A549 (cell line): ENCODE measurements around the gene PAK1. TPM values are rescaled to one million over a fixed set of nuclear protein-coding genes. Genes with fewer than 3 reads are reported as not detected.

ENCODE experiments used
- ATAC-seq, 2 experiments: fragments of 200-7000 bp in 1 of 2; fragments of >200 bp in 1 of 2; cut with Nextera tagmentation in 1 of 2; cut with Tn5 transposase in 1 of 2; 3 replicates each; pipeline versions ENCODE4 v1.8.0 to v1.9.1; 2018 to 2020; ENCODE audit warnings: mild to moderate bottlenecking in 1 of 2, moderate library complexity in 1 of 2
- CTCF ChIA-PET: fragments of 300-600 bp; sonication (Branson Sonifier 250); formaldehyde crosslinking; extraction: SDS; loops from one replicate; lab custom pipeline; 2021; ENCODE audit warnings: antibody characterized with exemption, inconsistent platforms; lab: Yijun Ruan, JAX
- POLR2A ChIA-PET: fragments of 350-600 bp; formaldehyde crosslinking; extraction: SDS; loops from one replicate; lab custom pipeline; 2021; ENCODE audit warnings: antibody characterized with exemption, inconsistent platforms; lab: Yijun Ruan, JAX
- DNase-seq, 2 experiments: peaks; one replicate each; pipeline versions ENCODE4 v3.0.0 to v3.0.0-alpha.2; 2011 to 2016; ENCODE audit warnings: low read depth in 1 of 2, low spot score in 1 of 2
- FAIRE-seq: peaks from 2 replicates; lab custom pipeline; 2011; peaks lifted over from hg19 to GRCh38; lab: Jason Lieb, UNC
- H3K27ac ChIP-seq, 2 experiments: fragments of >200 bp; sonication (Bioruptor Twin); formaldehyde crosslinking; 3 replicates each; pipeline ENCODE4 v1.5.1; 2016 to 2017
- H3K4me1 ChIP-seq: fragments of >200 bp; sonication (Bioruptor Twin); formaldehyde crosslinking; 3 replicates; pipeline ENCODE4 v1.6.1; 2016
- H3K4me2 ChIP-seq: fragments of >200 bp; sonication (Bioruptor Twin); formaldehyde crosslinking; 3 replicates; pipeline ENCODE4 v1.6.1; 2016
- H3K4me3 ChIP-seq: fragments of >200 bp; sonication (Bioruptor Twin); formaldehyde crosslinking; 3 replicates; pipeline ENCODE4 v1.5.1; 2016
- H3K9me3 ChIP-seq: fragments of >200 bp; sonication (Bioruptor Twin); formaldehyde crosslinking; 3 replicates; pipeline ENCODE4 v1.6.1; 2016
- BCL3 ChIP-seq: fragments of >200 bp; sonication (Bioruptor Twin); formaldehyde crosslinking; IDR thresholded peaks from 3 replicates; pipeline ENCODE4 v1.6.1; 2016
- BHLHE40 ChIP-seq: IDR thresholded peaks from 2 replicates; pipeline ENCODE4 v1.6.1; 2012; ENCODE audit warnings: low read depth, low read length, inconsistent platforms
- CHD4 ChIP-seq: fragments of 200-600 bp; sonication (generic); IDR thresholded peaks from 2 replicates; pipeline ENCODE4 v1.6.1; 2016; ENCODE audit warnings: antibody characterized with exemption, mild to moderate bottlenecking, borderline replicate concordance
- CTCF ChIP-seq: fragments of >200 bp; sonication (Bioruptor Twin); formaldehyde crosslinking; IDR thresholded peaks from 3 replicates; pipeline ENCODE4 v1.5.1; 2016
- ESRRA ChIP-seq: fragments of 150-350 bp; IDR thresholded peaks from 2 replicates; pipeline ENCODE4 v1.6.1; 2014; ENCODE audit warnings: mild to moderate bottlenecking, low read length, borderline replicate concordance
- FOSB ChIP-seq: fragments of 250-450 bp; sonication (Bioruptor Pico); IDR thresholded peaks from 2 replicates; pipeline ENCODE4 v1.5.0; 2020; ENCODE audit warnings: mild to moderate bottlenecking, moderate library complexity
- FOSL2 ChIP-seq, 2 experiments: fragments of 450-650 bp in 1 of 2; fragments of >200 bp in 1 of 2; sonication (Bioruptor Twin) in 1 of 2; formaldehyde crosslinking; IDR thresholded peaks; 2 replicates each; pipeline versions ENCODE4 v1.5.0 to v1.6.1; 2016 to 2020; ENCODE audit warnings: mild to moderate bottlenecking in 1 of 2, moderate library complexity in 1 of 2
- FOXS1 ChIP-seq: fragments of 250-450 bp; sonication (Bioruptor Pico); IDR thresholded peaks from 2 replicates; pipeline ENCODE4 v1.5.0; 2020; ENCODE audit warnings: mild to moderate bottlenecking, moderate library complexity
- HOXB13 ChIP-seq: fragments of 250-450 bp; sonication (Bioruptor Pico); IDR thresholded peaks from 2 replicates; pipeline ENCODE4 v1.5.0; 2020; ENCODE audit warnings: low read depth, mild to moderate bottlenecking, moderate library complexity
- JUNB ChIP-seq: fragments of >200 bp; sonication (Bioruptor Twin); formaldehyde crosslinking; IDR thresholded peaks from 2 replicates; pipeline ENCODE4 v1.6.1; 2016
- KDM1A ChIP-seq: fragments of 200-600 bp; sonication (generic); IDR thresholded peaks from 2 replicates; pipeline ENCODE4 v1.6.1; 2016; ENCODE audit warnings: low read depth, mild to moderate bottlenecking
- MAFK ChIP-seq: fragments of 450-650 bp; IDR thresholded peaks from 2 replicates; pipeline ENCODE4 v1.6.1; 2014; ENCODE audit not compliant: partially characterized antibody
- NR3C1 ChIP-seq: fragments of >200 bp; sonication (Bioruptor Twin); formaldehyde crosslinking; IDR thresholded peaks from 3 replicates; pipeline ENCODE4 v1.6.1; 2017
- PHF8 ChIP-seq: fragments of 200-600 bp; sonication (generic); IDR thresholded peaks from 2 replicates; pipeline ENCODE4 v1.6.1; 2016; ENCODE audit warnings: low read depth, mild to moderate bottlenecking, antibody characterized with exemption, moderate library complexity, borderline replicate concordance
- POLR2A ChIP-seq: IDR thresholded peaks from 2 replicates; pipeline ENCODE4 v1.6.1; 2012; ENCODE audit warnings: mild to moderate bottlenecking, low read length
- RARB ChIP-seq: fragments of 250-450 bp; sonication (Bioruptor Pico); IDR thresholded peaks from 2 replicates; pipeline ENCODE4 v1.8.0; 2021; ENCODE audit warnings: mild to moderate bottlenecking, moderate library complexity
- TFCP2L1 ChIP-seq: fragments of 250-450 bp; sonication (Bioruptor Pico); IDR thresholded peaks from 2 replicates; pipeline ENCODE4 v1.5.0; 2021; ENCODE audit warnings: mild to moderate bottlenecking
- ZC3H11A ChIP-seq: fragments of 450-650 bp; IDR thresholded peaks from 2 replicates; pipeline ENCODE4 v1.6.1; 2014; ENCODE audit warnings: antibody characterized with exemption, mild to moderate bottlenecking
- ZNF302 ChIP-seq: fragments of 250-450 bp; sonication (Bioruptor Pico); IDR thresholded peaks from 2 replicates; pipeline ENCODE4 v1.9.0; 2021; ENCODE audit warnings: inconsistent platforms, mild to moderate bottlenecking, moderate library complexity
- WGBS: methylation state at CpG from one replicate; pipeline ENCODE4 v1.1.6; 2017; ENCODE audit errors: missing lambda C conversion rate; 5-methylcytosine and 5-hydroxymethylcytosine counted together
- polyA plus RNA-seq, 4 experiments: library from polyadenylated mRNA; depleted of rRNA in 3 of 4; stranded (reverse); fragments of >200 nt; fragmentation: RNase III in 1 of 4; extraction: RNeasy Plus Mini Kit Qiagen cat#74134 plus additional on column Dnase treatment in 1 of 4; gene quantifications; 2 replicates in 3 of 4; 3 replicates in 1 of 4; pipeline ENCODE4 v1.2.3, GENCODE V29; 2011 to 2017
- TF ChIP-seq, protein P1 (sequence below): fragments of >200 bp; sonication (Bioruptor Twin); formaldehyde crosslinking; IDR thresholded peaks from 2 replicates; pipeline ENCODE4 v1.6.1; 2016

PAK1 gene
- polyA plus RNA-seq, 2 of the 4 experiments (the other 2 are of a cell fraction): 20.6 to 60.7 TPM

DNA sequence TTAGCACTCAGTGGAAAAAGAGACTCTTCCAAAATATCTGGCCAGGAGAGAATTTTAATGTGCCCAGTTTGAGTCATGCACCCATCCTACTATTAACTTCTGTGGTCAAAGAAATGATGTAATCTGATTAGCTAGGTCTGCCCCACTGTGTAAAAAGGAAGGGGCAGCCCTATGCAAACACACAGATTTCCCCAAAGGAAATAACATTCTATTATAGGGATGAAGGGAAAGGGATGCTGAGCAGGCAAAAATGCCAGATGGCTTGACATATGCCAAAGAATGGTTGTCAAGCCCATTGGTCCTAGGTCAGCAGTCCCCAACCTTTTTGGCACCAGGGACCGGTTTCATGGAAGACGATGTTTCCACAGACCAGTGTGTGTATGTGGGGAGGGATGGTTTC, 43.3 kb upstream of the PAK1 start:
- H3K4me2 ChIP-seq: no peak overlapping the region
- TF ChIP-seq MAFK: peak; percentile 74
- no peak for TF ChIP-seq TFCP2L1 (CRISPR knock-in tag)
- TF ChIP-seq POLR2A: no peak
- TF ChIP-seq, all 56 proteins: peak for 1
- no peak overlapping the region for H3K4me3 ChIP-seq
- H3K9me3 ChIP-seq: no peaks in the 10 kb centered on the region
- no peak for FAIRE-seq
- WGBS: 94% methylated on average over 2 of the region's 2 CpGs
- ChIA-PET CTCF (interaction anchor here (1.3 kb wide), 1 partner anchor 31 kb away, joined by 5 read pairs; no protein-coding TSS in a partner anchor), POLR2A (no interaction called here)
- H3K4me1 ChIP-seq: peaks cover 14% of the 10 kb centered on the region
- ATAC-seq: no peak
- no peak overlapping the region for H3K27ac ChIP-seq
- DNase-seq: no peak

DNA sequence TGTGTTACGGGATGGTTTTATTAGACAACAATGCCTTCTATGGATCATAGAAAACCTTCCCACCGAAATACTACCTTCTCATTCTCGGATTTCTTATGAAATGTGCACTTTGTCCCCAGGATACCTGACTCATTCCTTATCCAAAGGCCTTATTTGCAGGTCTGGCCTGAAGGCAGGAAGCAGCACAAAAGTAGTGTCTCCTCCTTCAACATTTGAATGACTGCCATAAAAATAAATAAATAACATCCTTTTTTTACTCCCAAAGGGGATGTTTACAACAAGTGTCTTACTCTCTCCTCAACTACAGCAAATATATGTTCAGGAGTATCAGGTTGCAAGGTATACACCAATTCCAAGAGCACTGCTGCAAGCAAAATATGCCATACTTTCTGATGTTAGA, 41.6 kb upstream of the PAK1 start:
- ChIA-PET POLR2A (no interaction called here), CTCF (interaction anchor here (1.1 to 1.8 kb wide), 3 partner anchors 10 to 33 kb away, joined by 3 to 4 read pairs (median 3); no protein-coding TSS in a partner anchor)
- 22% methylated on average over 3 of the region's 3 CpGs for WGBS
- DNase-seq: peak in 1 of 2 experiments; percentile 64
- Histone ChIP-seq H3K4me2 (peak overlapping the region; percentile 46), H3K4me1 (peaks cover 14% of the 10 kb centered on the region), H3K9me3 (no peaks in the 10 kb centered on the region), H3K4me3 (no peak overlapping the region), H3K27ac (no peak overlapping the region)
- FAIRE-seq: no peak
- peak; percentile 62 to 78 for ATAC-seq
- TF ChIP-seq JUNB (0 out of 2 replicates have a peak, but pooled peaks have one; percentile 9), BCL3 (no peak)

- FAIRE-seq (no peak), ATAC-seq (no peak), DNase-seq (no peak)
- ChIA-PET POLR2A (no interaction called here), CTCF (interaction anchor here (1.0 to 1.8 kb wide), 5 partner anchors 9 to 323 kb away, joined by 3 to 4 read pairs (median 3); no protein-coding TSS in a partner anchor)
- TF ChIP-seq JUNB (0 out of 2 replicates have a peak, but pooled peaks have one; percentile 13), KDM1A (no peak)
- Histone ChIP-seq H3K4me3 (no peak overlapping the region), H3K9me3 (no peaks in the 10 kb centered on the region), H3K4me2 (peak overlapping the region; percentile 46), H3K4me1 (peaks cover 14% of the 10 kb centered on the region), H3K27ac (no peak overlapping the region)
- 57% methylated on average over 3 of the region's 3 CpGs for WGBS
Observed at GRCh38 chr11:77515063-77515462, 41.2 kb upstream of the PAK1 start.

DNA sequence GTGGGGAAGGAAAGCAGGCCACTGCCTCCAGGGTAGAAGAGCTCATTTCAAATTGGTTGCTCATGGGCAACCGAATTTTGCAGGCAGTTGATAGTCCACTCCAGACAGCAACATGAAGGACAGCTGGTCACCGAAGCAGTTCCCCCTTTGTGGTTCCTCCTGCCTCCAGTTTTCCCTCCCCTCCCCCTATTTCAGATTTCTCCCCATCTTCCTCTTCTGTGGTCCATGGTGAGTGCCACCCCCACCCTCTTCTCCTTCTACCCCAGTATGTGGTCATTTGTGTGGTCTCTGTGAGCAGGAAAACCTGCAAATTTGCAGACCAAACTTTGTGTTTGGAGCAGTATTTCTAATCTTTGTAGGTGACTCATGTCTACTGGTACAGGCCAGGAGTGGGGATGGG, 38.2 kb upstream of the PAK1 start:
- H3K9me3 ChIP-seq: no peaks in the 10 kb centered on the region
- TF ChIP-seq BHLHE40 (no peak), PHF8 (no peak), FOXS1 (CRISPR knock-in tag) (no peak), CTCF (no peak), FOSL2 (IDR thresholded peaks at IDR 0.05) (no peak), FOSL2 (CRISPR knock-in tag; IDR thresholded peaks at IDR 0.05) (no peak), TFCP2L1 (CRISPR knock-in tag) (no peak), POLR2A (no peak), FOSB (CRISPR knock-in tag) (no peak), KDM1A (no peak), NR3C1 (no peak), HOXB13 (no peak), RARB (CRISPR knock-in tag) (no peak), CHD4 (no peak), ZC3H11A (no peak), ZNF302 (no peak), ESRRA (no peak)
- TF ChIP-seq, protein P1, sequence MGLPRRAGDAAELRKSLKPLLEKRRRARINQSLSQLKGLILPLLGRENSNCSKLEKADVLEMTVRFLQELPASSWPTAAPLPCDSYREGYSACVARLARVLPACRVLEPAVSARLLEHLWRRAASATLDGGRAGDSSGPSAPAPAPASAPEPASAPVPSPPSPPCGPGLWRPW: no peak
- TF ChIP-seq, all 56 proteins: peak for 0
- no peak overlapping the region for H3K4me2 ChIP-seq
- ChIA-PET CTCF (interaction anchor here (1.1 to 3.3 kb wide), 3 partner anchors 14 to 317 kb away, joined by 3 to 15 read pairs (median 3); no protein-coding TSS in a partner anchor), POLR2A (no interaction called here)
- no peak for ATAC-seq
- WGBS: 50% methylated on average over 2 of the region's 2 CpGs
- DNase-seq: no peak
- FAIRE-seq: no peak
- no peak overlapping the region for H3K4me3 ChIP-seq
- H3K27ac ChIP-seq: no peak overlapping the region
- H3K4me1 ChIP-seq: peaks cover 14% of the 10 kb centered on the region
